Hematopoietic multipotent progenitor cell (in vitro differentiated cells): Measurements from ENCODE around the gene SPATA6L. TPM values are rescaled to one million over a fixed set of nuclear protein-coding genes. Genes with fewer than 3 reads are reported as not detected.
A peak's percentile ranks its signal among the peaks of the same experiment; 100 is the strongest.
"Not testable (repeated sequence)": the region's sequence is repeated elsewhere in the genome, so short reads cannot be mapped to it uniquely, and the experiment has no call there.

Experiments used
- DNase-seq, 3 donors: peaks; one replicate each; pipeline ENCODE4 v3.0.0-alpha.2; 2011 to 2015; ENCODE audit warnings: low read depth in 2 of 3, low spot score in 2 of 3
- total RNA-seq: library from RNA; depleted of rRNA; stranded (reverse); fragments of >200 nt; gene quantifications from one replicate; pipeline ENCODE4 v1.2.3, GENCODE V29; 2012

SPATA6L gene
- total RNA-seq, 1 donor: not detected

GRCh38 chr9:4640027-4640426 lies 26.3 kb downstream of the SPATA6L start:
- DNase-seq: peak in 2 of 3 donors; percentile 29 to 74

DNA sequence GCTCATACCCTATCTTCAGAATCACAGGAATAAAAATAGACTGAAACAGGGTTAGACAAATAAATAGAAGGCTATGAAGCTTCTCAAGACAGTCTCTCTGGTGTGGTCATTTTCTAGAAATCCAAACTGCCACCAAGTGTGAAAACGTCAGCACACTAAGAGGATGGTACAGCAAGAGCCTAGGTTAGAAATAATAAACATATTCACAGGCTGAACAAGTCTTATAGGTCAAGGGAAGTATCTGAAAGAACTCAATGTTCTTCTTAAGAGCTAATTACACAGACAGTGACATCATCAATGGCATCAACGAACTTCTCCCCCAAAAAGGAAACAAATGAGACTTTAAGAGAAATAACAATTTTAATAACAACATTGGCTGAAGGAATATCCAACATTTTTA lies 26.9 kb downstream of the SPATA6L start:
- no peak for DNase-seq

DNA sequence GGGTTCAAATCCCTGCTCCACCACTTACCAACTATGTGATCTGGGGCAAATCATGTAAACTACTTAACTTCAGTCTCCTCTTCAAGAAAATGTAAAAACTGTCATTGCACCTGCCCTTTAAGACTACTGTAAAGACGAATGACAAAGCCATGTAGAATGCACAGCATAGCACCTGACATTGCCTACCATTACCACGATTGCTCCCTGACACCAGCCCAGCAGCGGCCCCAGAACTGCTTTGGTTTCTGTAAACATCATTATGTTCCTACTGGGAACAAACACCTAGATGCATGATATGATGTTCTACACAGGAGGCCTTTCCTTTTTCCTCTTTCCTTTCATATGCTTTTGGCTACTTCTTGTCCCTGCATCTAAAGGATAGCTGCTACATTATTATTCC lies 27.3 kb downstream of the SPATA6L start:
- no peak for DNase-seq

- DNase-seq: no peak
These were observed 35.4 kb downstream of the SPATA6L start for GRCh38 chr9:4630836-4631235.

DNA sequence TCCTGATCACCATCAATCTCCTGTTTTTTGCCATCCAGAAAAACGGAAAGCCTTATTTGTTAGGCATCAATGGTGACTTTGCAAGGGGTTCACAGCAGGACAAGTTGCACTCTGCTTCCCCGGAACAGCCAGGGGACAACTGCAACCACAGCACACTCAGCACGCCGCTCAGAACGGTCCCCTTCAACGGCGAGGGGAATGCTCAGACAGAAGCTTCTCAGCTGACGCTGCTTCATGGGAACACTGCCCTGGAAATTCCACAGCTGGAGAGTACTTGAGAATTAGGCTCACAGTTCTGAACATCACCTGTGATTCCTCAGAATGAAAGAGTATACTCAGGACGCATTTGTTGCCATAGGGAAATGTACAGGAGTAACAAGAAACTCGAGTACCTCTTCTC lies 44.3 kb downstream of the SPATA6L start:
- no peak for DNase-seq

DNA sequence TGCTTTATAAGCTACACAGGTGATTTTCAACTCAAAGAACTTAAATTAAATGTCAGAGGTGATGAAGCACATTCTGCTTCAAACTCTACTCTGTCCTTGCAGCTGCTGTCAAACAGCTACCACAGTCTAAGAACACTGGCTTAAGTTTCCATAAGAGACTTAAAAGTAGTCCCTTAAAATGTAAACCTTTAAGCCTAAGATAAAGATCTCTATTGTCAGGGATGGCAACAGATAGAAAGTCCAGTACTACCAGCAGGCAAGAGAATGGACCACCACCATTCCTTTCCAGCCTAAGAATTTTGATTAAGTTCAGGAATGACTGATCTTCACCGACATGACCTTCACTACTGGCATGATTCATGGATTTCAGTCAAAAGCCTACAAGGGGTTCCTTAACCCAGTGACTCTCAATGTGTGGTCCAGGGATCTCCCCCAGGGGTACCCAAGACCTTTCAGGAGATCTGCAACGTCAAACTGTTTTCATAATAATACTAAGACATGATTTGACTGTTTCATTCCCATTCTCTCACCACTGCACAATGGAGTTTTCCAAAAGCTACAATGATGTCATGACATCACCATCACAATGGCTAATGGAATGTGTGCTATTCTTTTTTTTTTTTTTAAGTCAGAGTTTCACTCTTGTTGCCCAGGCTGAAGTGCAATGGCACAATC lies 45.3 kb downstream of the SPATA6L start:
- DNase-seq: no peak

- peak in 1 of 3 donors; percentile 52 for DNase-seq
These were observed 46.1 kb downstream of the SPATA6L start for GRCh38 chr9:4620057-4620765.

- DNase-seq: peak in 1 of 3 donors; percentile 37
These were observed 47.6 kb downstream of the SPATA6L start for GRCh38 chr9:4618700-4619099.

GRCh38 chr9:4617752-4618151 lies 48.5 kb downstream of the SPATA6L start:
- no peak for DNase-seq

GRCh38 chr9:4615778-4616177 lies 50.5 kb downstream of the SPATA6L start:
- no peak for DNase-seq

GRCh38 chr9:4615251-4615650 lies 51.0 kb downstream of the SPATA6L start:
- DNase-seq: no peak

DNA sequence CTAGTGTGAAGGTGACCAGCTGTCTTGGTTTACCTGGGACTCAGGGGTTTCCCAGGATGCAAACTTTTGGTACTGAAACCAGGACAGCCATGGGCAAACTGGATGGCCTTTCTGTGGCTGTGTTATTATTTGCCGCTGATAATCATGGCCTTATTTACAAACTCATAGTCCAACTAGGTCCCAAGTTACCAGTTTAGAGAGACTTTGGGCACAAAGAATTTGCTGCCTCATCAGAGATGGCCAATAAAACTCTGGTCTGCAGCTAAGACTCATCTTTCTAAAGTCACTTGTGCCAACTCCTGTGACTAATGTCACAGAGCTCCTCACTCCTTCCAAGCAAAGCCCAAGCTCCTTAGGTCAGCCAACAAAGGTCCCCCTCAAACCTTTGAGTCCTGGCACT lies 51.7 kb downstream of the SPATA6L start:
- no peak for DNase-seq

DNA sequence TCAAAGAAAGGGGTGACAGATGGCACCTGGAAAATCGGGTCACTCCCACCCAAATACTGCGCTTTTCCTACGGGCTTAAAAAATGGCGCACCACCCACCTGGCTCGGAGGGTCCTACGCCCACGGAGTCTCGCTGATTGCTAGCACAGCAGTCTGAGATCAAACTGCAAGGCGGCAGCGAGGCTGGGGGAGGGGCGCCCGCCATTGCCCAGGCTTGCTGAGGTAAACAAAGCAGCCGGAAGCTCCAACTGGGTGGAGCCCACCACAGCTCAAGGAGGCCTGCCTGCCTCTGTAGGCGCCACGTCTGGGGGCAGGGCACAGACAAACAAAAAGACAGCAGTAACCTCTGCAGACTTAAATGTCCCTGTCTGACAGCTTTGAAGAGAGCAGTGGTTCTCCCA lies 60.2 kb downstream of the SPATA6L start:
- DNase-seq: not testable (repeated sequence)

DNA sequence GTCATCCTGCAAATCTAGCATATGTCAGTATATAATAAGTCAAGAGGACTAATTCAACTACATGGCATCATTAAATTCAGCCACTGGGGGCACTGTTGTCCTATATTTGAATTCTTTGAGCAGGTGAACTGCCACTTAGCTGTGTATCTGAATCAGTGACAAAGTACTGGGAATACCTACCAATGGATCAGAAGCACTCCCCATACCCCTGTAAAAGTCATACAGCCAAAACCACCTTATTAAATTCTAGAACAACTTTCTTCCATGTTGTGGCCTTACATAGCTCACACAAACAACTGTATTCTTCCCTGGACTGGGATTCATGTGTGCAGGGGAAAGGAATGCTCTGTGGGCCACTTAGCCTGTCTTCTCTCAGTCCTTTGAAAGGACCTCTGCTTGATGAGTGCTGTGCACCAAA lies 61.6 kb downstream of the SPATA6L start:
- peak; percentile 33 to 89 (median 57) for DNase-seq

- no peak for DNase-seq
These were observed 62.5 kb downstream of the SPATA6L start for GRCh38 chr9:4603830-4604229.

GRCh38 chr9:4600368-4600767 lies 65.9 kb downstream of the SPATA6L start:
- DNase-seq: peak in 2 of 3 donors; percentile 19 to 67

DNA sequence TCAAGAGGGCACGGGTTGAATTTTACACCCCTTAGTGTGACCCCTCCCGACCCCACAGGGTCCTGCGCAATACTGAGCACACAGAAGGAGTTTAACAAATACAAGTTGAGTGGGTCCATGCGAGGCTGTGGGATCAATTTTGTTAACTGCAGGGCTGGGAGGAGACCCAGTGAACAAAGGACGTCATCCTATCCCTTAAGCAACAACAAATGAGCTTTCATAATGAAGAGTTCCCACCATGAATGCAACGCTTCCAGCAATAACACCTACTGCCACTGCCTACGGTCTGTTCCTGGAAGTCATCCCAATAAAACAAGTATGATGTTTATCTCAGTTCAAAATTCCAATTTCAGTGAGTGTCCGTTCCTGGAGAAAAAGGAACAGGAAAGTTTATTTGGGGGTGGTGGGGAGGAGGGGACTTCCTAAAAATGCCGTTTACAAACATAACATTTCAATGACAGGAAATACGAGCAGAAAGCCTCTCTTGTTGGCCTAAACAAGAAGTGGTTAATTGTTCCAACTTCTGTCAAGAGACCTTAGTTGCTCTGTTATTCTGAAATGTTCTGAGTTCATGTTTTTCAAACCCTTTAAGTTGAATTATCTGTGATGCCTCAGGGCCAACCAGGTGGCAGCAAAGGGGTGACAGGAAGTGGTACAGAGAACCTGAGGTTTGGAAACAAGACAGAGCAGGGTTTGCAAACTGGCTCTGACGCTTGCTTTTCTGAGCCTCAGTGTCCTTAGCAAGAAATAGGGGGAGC lies 69.9 kb downstream of the SPATA6L start:
- DNase-seq: peak in 2 of 3 donors; percentile 14 to 34

- DNase-seq: no peak
These were observed 71.3 kb downstream of the SPATA6L start for GRCh38 chr9:4594994-4595393.

DNA sequence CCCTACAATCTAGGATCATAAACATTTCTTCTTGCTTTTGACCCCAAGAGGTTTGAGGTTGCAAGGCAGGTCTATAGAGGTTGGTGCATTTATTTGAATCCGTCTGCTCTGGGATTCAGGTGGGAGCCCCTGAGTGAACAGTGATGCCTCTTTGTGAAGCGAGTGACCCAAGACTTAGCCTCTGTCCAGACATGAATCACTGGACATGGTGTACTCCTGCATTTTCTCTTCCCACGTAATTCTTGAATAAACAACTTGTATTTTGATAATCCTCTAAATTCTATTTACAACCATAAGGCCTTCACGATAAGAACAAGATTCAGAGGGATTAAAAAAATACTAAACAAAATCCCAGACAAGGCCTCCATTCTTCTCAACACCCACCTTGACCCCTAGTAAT lies 71.7 kb downstream of the SPATA6L start:
- no peak for DNase-seq

DNA sequence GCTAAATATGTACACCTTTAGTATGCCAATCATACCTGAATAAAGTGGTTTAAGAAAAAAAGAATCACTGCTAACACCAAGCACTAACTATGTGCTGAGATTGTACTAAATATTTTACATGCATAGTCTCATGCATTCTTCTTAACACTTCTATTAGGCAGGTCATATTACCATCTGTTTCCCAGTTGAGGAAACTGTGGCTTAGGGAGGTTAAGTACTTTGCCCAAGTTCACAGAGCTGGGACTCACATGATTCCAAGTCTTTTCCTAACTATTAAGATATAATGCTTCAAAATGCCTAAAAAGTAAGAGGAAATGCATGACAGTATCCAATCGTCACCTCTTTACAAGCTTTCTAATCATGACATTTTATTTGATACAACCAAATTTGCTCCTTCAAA lies 73.4 kb downstream of the SPATA6L start:
- DNase-seq: no peak

DNA sequence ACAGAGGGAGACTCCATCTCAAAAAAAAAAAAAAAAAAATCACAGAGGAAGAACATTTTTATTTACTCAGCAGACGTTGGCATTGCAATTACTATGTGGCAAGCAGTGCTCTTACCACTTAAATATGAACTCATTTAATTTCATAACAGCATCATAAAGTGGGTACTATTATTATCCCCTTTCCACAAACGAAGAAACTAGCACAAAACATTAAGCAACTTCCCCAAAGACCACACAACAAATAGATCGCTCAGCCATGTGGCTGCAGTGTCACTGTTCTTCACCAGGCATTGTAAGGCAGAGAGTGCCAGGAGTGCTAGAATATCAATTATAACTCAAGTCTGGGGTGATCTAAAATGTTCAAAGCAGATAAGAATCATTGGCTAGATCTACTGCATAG lies 74.0 kb downstream of the SPATA6L start:
- no peak for DNase-seq

- DNase-seq: no peak
These were observed 75.2 kb downstream of the SPATA6L start for GRCh38 chr9:4591123-4591500.
